NB4 (cell line): ENCODE data around the gene TFPT.

Experiments
- DNase-seq: peaks from one replicate; pipeline ENCODE4 v3.0.0; 2010; ENCODE audit warnings: low read depth
- H3K4me3 ChIP-seq: one replicate; pipeline ENCODE4 v1.5.1; 2011; ENCODE audit warnings: mild to moderate bottlenecking, low read depth, low read length, moderate library complexity
- CTCF ChIP-seq: IDR thresholded peaks from one replicate; pipeline ENCODE4 v1.5.1; 2012; ENCODE audit warnings: low read depth, low read length
- MAX ChIP-seq: IDR thresholded peaks from 2 replicates; pipeline ENCODE4 v1.6.1; 2011; ENCODE audit warnings: low read depth, low read length
- MYC ChIP-seq: IDR thresholded peaks from 2 replicates; pipeline ENCODE4 v1.6.1; 2011; ENCODE audit warnings: low read depth, low read length
- POLR2A ChIP-seq: IDR thresholded peaks from 2 replicates; pipeline ENCODE4 v1.6.1; 2011; ENCODE audit warnings: mild to moderate bottlenecking; ENCODE audit not compliant: insufficient read length; ENCODE audit errors: extremely low read depth

TFPT gene

GRCh38 chr19:54151362-54152035 lies 36.0 kb upstream of the TFPT start:
- DNase-seq = no peak
- no peak overlapping the region for H3K4me3 ChIP-seq
- TF ChIP-seq CTCF = no peak
- no peak for TF ChIP-seq MYC
- TF ChIP-seq POLR2A = no peak
- TF ChIP-seq MAX = no peak

GRCh38 chr19:54149021-54149812 lies 33.8 kb upstream of the TFPT start:
- no peak overlapping the region for H3K4me3 ChIP-seq
- TF ChIP-seq POLR2A (no peak), MAX (no peak), MYC (no peak), CTCF (no peak)
- DNase-seq = no peak

GRCh38 chr19:54148158-54148557 lies 32.7 kb upstream of the TFPT start:
- DNase-seq = no peak
- no peak overlapping the region for H3K4me3 ChIP-seq
- TF ChIP-seq POLR2A (no peak), MYC (no peak), MAX (no peak), CTCF (no peak)

- TF ChIP-seq POLR2A = no peak
- TF ChIP-seq CTCF = no peak
- no peak for TF ChIP-seq MAX
- TF ChIP-seq MYC = no peak
- no peak overlapping the region for H3K4me3 ChIP-seq
- no peak for DNase-seq
Observed at GRCh38 chr19:54147676-54148075, 32.2 kb upstream of the TFPT start.

- TF ChIP-seq MAX = no peak
- TF ChIP-seq CTCF = no peak
- no peak for TF ChIP-seq POLR2A
- TF ChIP-seq MYC = no peak
- no peak overlapping the region for H3K4me3 ChIP-seq
- no peak for DNase-seq
Observed at GRCh38 chr19:54145541-54146158, 30.2 kb upstream of the TFPT start.
